Superior temporal gyrus (tissue), 1 donor: Measurements from ENCODE around the gene ARL10.

ENCODE experiments used
- DNase-seq: peaks from one replicate; pipeline ENCODE4 v3.0.0-alpha.2; 2016; ENCODE audit errors: extremely low spot score

ARL10 gene

GRCh38 chr5:176410486-176411180 lies 45.3 kb downstream of the ARL10 start:
- DNase-seq: no peak

GRCh38 chr5:176412517-176413254 lies 47.4 kb downstream of the ARL10 start:
- no peak for DNase-seq

GRCh38 chr5:176413255-176413565 lies 47.9 kb downstream of the ARL10 start:
- DNase-seq: no peak

- no peak for DNase-seq
Measured at GRCh38 chr5:176413709-176414191, 48.5 kb downstream of the ARL10 start.

GRCh38 chr5:176414704-176415103 lies 49.4 kb downstream of the ARL10 start:
- DNase-seq: no peak

- DNase-seq: no peak
Measured at GRCh38 chr5:176415240-176415951, 50.1 kb downstream of the ARL10 start.

- peak; percentile 83 for DNase-seq
Measured at GRCh38 chr5:176415952-176416924, 51.0 kb downstream of the ARL10 start, which contains the start of gene CLTB. Gene CLTB, minus strand, starts transcription at chr5:176416539. Its CDS starts 176 bp downstream, at chr5:176416363.

GRCh38 chr5:176416965-176417364 lies 51.7 kb downstream of the ARL10 start:
- DNase-seq: no peak

GRCh38 chr5:176418251-176418650 lies 53.0 kb downstream of the ARL10 start:
- DNase-seq: no peak

GRCh38 chr5:176420086-176420485 lies 54.8 kb downstream of the ARL10 start:
- no peak for DNase-seq

- no peak for DNase-seq
Measured at GRCh38 chr5:176420972-176421544, 55.8 kb downstream of the ARL10 start.

GRCh38 chr5:176424181-176424580 lies 58.9 kb downstream of the ARL10 start:
- DNase-seq: no peak

GRCh38 chr5:176425138-176425537 lies 59.9 kb downstream of the ARL10 start:
- DNase-seq: no peak

- no peak for DNase-seq
Measured at GRCh38 chr5:176425791-176426190, 60.5 kb downstream of the ARL10 start.

GRCh38 chr5:176426876-176427275 lies 61.6 kb downstream of the ARL10 start:
- no peak for DNase-seq

GRCh38 chr5:176427971-176428370 lies 62.7 kb downstream of the ARL10 start:
- DNase-seq: no peak

GRCh38 chr5:176429972-176430371 lies 64.7 kb downstream of the ARL10 start:
- no peak for DNase-seq
